OCI-LY3 (cell line): ENCODE data around the gene SGSH.

Source experiments
- H2AFZ ChIP-seq: fragments of 200-600, 300-600 bp; shearing (Covaris generic); 2 replicates; pipeline ENCODE4 v1.6.0; 2014; ENCODE audit warnings: antibody characterized with exemption, low read depth, low read length
- H3K27ac ChIP-seq: fragments of 200-600, 300-600 bp; sonication (generic); 2 replicates; pipeline ENCODE4 v1.5.1; 2014; ENCODE audit warnings: mild to moderate bottlenecking, low read length, moderate library complexity, mixed read lengths
- H3K27me3 ChIP-seq: fragments of 200-600, 300-600 bp; sonication (generic); 2 replicates; pipeline ENCODE4 v1.6.1; 2014; ENCODE audit warnings: low read depth, low read length, mixed read lengths
- H3K36me3 ChIP-seq: fragments of 200-600, 300-600 bp; sonication (generic); replicated peaks from 2 replicates; pipeline ENCODE3; 2014; ENCODE audit warnings: low read depth, low read length, mixed read lengths
- H3K4me1 ChIP-seq: fragments of 300-600, 200-600 bp; sonication (generic); 2 replicates; pipeline ENCODE4 v1.6.1; 2014; ENCODE audit warnings: low read length, mixed read lengths
- H3K4me2 ChIP-seq: fragments of 200-600, 300-600 bp; sonication (generic); 2 replicates; pipeline ENCODE4 v1.6.1; 2014; ENCODE audit warnings: low read length, mixed read lengths
- H3K4me3 ChIP-seq: fragments of 300-600, 200-600 bp; sonication (generic); 2 replicates; pipeline ENCODE4 v1.5.1; 2014; ENCODE audit warnings: antibody characterized with exemption, mild to moderate bottlenecking, low read length, moderate library complexity
- H3K79me2 ChIP-seq: fragments of 300-600, 200-600 bp; shearing (Covaris generic); 2 replicates; pipeline ENCODE4 v1.6.1; 2014; ENCODE audit warnings: mild to moderate bottlenecking, low read length, mixed read lengths
- H3K9ac ChIP-seq: fragments of 300-600, 200-600 bp; shearing (Covaris generic); 2 replicates; pipeline ENCODE4 v1.6.0; 2014; ENCODE audit warnings: mild to moderate bottlenecking, low read length, moderate library complexity
- H3K9me3 ChIP-seq: fragments of 200-600, 300-600 bp; shearing (Covaris generic); 2 replicates; pipeline ENCODE4 v1.6.1; 2014; ENCODE audit warnings: low read length, mixed read lengths; ENCODE audit not compliant: insufficient read depth
- H4K20me1 ChIP-seq: fragments of 200-600, 300-600 bp; sonication (generic); 2 replicates; pipeline ENCODE4 v1.6.1; 2016; ENCODE audit warnings: low read length, mixed read lengths; ENCODE audit not compliant: insufficient read depth
- CTCF ChIP-seq: fragments of 200-600, 300-600 bp; sonication (generic); IDR thresholded peaks from 2 replicates; pipeline ENCODE4 v1.5.1; 2014; ENCODE audit warnings: antibody characterized with exemption, low read length, low read depth
- EZH2phosphoT487 ChIP-seq: fragments of 200-600 bp; shearing (Covaris generic); IDR thresholded peaks from 2 replicates; pipeline ENCODE4 v1.6.1; 2018; ENCODE audit warnings: antibody characterized with exemption, mixed run types, low read depth

Gene SGSH

GRCh38 chr17:80251966-80252365 lies 31.8 kb upstream of the SGSH start:
- H3K36me3 ChIP-seq = no peaks in the 10 kb centered on the region
- H3K27me3 ChIP-seq = no peaks in the 10 kb centered on the region
- no peak overlapping the region for H2AFZ ChIP-seq
- no peaks in the 10 kb centered on the region for H3K9me3 ChIP-seq
- no peak for TF ChIP-seq CTCF
- no peak for TF ChIP-seq EZH2phosphoT487
- no peak overlapping the region for H3K27ac ChIP-seq
- peaks cover 47% of the 10 kb centered on the region for H3K4me1 ChIP-seq
- H4K20me1 ChIP-seq = no peaks in the 10 kb centered on the region
- no peak overlapping the region for H3K4me2 ChIP-seq
- no peak overlapping the region for H3K9ac ChIP-seq
- H3K4me3 ChIP-seq = no peak overlapping the region
- no peaks in the 10 kb centered on the region for H3K79me2 ChIP-seq

- no peaks in the 10 kb centered on the region for H4K20me1 ChIP-seq
- no peak overlapping the region for H3K9ac ChIP-seq
- H3K4me2 ChIP-seq = no peak overlapping the region
- H3K9me3 ChIP-seq = no peaks in the 10 kb centered on the region
- no peaks in the 10 kb centered on the region for H3K79me2 ChIP-seq
- peaks cover 18% of the 10 kb centered on the region for H3K4me1 ChIP-seq
- H3K4me3 ChIP-seq = no peak overlapping the region
- TF ChIP-seq EZH2phosphoT487 = no peak
- no peak for TF ChIP-seq CTCF
- H3K27ac ChIP-seq = no peak overlapping the region
- H2AFZ ChIP-seq = no peak overlapping the region
- H3K36me3 ChIP-seq = no peaks in the 10 kb centered on the region
- no peaks in the 10 kb centered on the region for H3K27me3 ChIP-seq
Observed at GRCh38 chr17:80248894-80249710, 29.0 kb upstream of the SGSH start.

- no peak for TF ChIP-seq CTCF
- no peak for TF ChIP-seq EZH2phosphoT487
- Histone ChIP-seq H2AFZ (no peak overlapping the region), H3K27ac (no peak overlapping the region), H3K27me3 (no peaks in the 10 kb centered on the region), H3K9ac (no peak overlapping the region), H3K36me3 (no peaks in the 10 kb centered on the region), H4K20me1 (no peaks in the 10 kb centered on the region), H3K4me2 (no peak overlapping the region), H3K79me2 (no peaks in the 10 kb centered on the region), H3K4me3 (no peak overlapping the region), H3K9me3 (no peaks in the 10 kb centered on the region), H3K4me1 (peaks cover 10% of the 10 kb centered on the region)
Observed at GRCh38 chr17:80248001-80248893, 28.1 kb upstream of the SGSH start.

- H3K27ac ChIP-seq = no peak overlapping the region
- no peak overlapping the region for H3K4me3 ChIP-seq
- TF ChIP-seq CTCF = no peak
- no peak for TF ChIP-seq EZH2phosphoT487
- no peaks in the 10 kb centered on the region for H3K27me3 ChIP-seq
- H3K79me2 ChIP-seq = no peaks in the 10 kb centered on the region
- no peaks in the 10 kb centered on the region for H3K36me3 ChIP-seq
- no peak overlapping the region for H2AFZ ChIP-seq
- no peaks in the 10 kb centered on the region for H3K9me3 ChIP-seq
- no peak overlapping the region for H3K9ac ChIP-seq
- H3K4me2 ChIP-seq = no peak overlapping the region
- H4K20me1 ChIP-seq = no peaks in the 10 kb centered on the region
- H3K4me1 ChIP-seq = peaks cover 3% of the 10 kb centered on the region
Observed at GRCh38 chr17:80247561-80247960, 27.4 kb upstream of the SGSH start.
